Pancreas (tissue), 10 donors: Measurements from ENCODE around the gene DGCR8. TPM values are rescaled to one million over a fixed set of nuclear protein-coding genes. Genes with fewer than 3 reads are reported as not detected.

ENCODE experiments used
- ATAC-seq, 4 donors: fragments of 200-7000 bp; cut with Tn5 transposase; one replicate each; pipeline versions ENCODE4 v1.8.0 to v1.9.1; 2020; ENCODE audit warnings: mild to moderate bottlenecking in 4 of 4, moderate library complexity in 4 of 4
- DNase-seq, 6 donors: peaks; one replicate each; pipeline ENCODE4 v3.0.0-alpha.2; 2020
- FAIRE-seq: peaks from 2 replicates; lab custom pipeline; 2012; peaks lifted over from hg19 to GRCh38; lab: Jason Lieb, UNC
- H3K27ac ChIP-seq, 4 donors: fragments of 200-600 bp; sonication (generic); 1 replicate in 3 of 4; 2 replicates in 1 of 4; pipeline versions ENCODE4 v1.5.0 to v1.8.0; 2020
- H3K27me3 ChIP-seq, 4 donors: fragments of 200-600 bp; one replicate each; pipeline ENCODE4 v1.8.0; 2021
- H3K36me3 ChIP-seq, 3 donors: fragments of 200-600 bp; sonication (generic) in 1 of 3; one replicate each; pipeline versions ENCODE4 v1.5.0 to v1.8.0; 2020 to 2021
- H3K4me1 ChIP-seq, 3 donors: fragments of 200-600 bp; one replicate each; pipeline ENCODE4 v1.8.0; 2021
- H3K4me3 ChIP-seq, 4 donors: fragments of 200-600 bp; sonication (generic) in 2 of 4; one replicate each; pipeline versions ENCODE4 v1.5.0 to v1.8.0; 2020 to 2021
- H3K9me3 ChIP-seq, 4 donors: fragments of 200-600 bp; one replicate each; pipeline ENCODE4 v1.8.0; 2021
- CTCF ChIP-seq, 4 donors: fragments of 200-600 bp; sonication (generic) in 3 of 4; IDR thresholded peaks; one replicate each; pipeline versions ENCODE4 v1.5.0 to v1.8.0; 2021; ENCODE audit warnings: antibody characterized with exemption in 4 of 4
- WGBS, 2 donors: extraction: QIAGEN DNeasy Blood & Tissue Kit; methylation state at CpG; one replicate each; pipeline ENCODE4 v1.1.7; 2013; 5-methylcytosine and 5-hydroxymethylcytosine counted together
- intact Hi-C, 3 donors: fragments of 100-400 bp; cut with DNase I; formaldehyde crosslinking; loops; one replicate each; pipeline versions ENCODE4 v1.11.1 to v1.14.2; 2022
- polyA plus RNA-seq, 2 donors: library from polyadenylated mRNA; stranded (reverse); fragments of 200-250 nt; gene quantifications; one replicate each; pipeline ENCODE4 v1.2.3, GENCODE V29; 2013
- total RNA-seq, 6 donors: library from RNA; stranded (reverse); fragmentation: NEBNext Ultra II Directional in 4 of 6; extraction: Animal tissue kit (Norgen Biotek cat#: 25700) in 4 of 6; gene quantifications; one replicate each; pipeline versions ENCODE4 v1.2.1 to v1.2.4, GENCODE V29; 2021 to 2023
- donor health status: healthy with polysubstance abuse.
- donor health status: DM: no; HTN: no; CAD: no; lungs with moderate emphysema.
- donor health status: DM: no; HTN: no; CAD: no.
- donor health status: control.
- donor health status: control.
- donor health status: Bipolar disorder and iron deficiency.
- donor health status: DM: yes; HTN: yes; CAD: no.
- donor health status: DM: no; HTN: no; CAD: no.
- donor health status: DM: no; HTN: no; CAD: no.
- donor health status: DM: yes; HTN: yes; CAD: no.

The DGCR8 gene
- total and polyA plus RNA-seq, 8 donors: 14.9 to 31.9 (median 18.9) TPM

DNA sequence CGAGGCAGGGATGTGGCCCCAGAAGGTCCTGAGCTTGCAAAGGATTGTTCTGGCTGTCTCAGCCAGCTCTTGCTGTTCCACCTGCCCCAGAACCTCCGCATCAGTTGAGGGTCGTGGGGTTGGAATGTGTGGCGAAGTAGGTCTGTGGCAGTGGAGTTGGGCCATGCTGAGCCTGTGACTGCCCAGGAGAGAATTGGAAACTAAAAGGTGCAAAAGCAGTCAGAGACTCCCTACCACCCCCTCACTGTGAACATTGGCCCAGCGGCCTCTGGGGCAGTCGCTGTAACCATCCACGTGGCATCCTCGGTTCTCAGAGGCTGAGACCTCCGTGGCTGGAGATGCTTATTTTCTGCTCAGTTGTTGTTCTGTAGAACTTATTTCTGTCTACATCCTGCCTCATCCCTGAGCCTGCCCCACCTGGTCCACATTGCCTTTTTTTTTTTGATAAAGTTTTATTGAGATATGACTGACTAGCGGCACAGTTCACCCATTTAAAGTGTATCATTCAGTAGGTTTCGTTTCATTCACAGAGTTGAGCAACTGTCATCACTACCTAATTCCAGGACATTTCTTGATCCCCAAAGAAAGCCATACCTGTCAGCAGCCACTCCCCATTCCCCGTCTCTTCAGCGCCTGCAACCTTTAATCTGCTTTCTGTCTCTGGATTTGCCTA lies 22.3 kb upstream of the DGCR8 start:
- FAIRE-seq: no peak
- no peak for ATAC-seq
- Histone ChIP-seq H3K4me1 (no peaks in the 10 kb centered on the region), H3K36me3 (peaks cover 0 to 8% (median 0%) of the 10 kb centered on the region in 3 donors), H3K9me3 (no peaks in the 10 kb centered on the region), H3K27ac (no peak overlapping the region), H3K4me3 (no peak overlapping the region), H3K27me3 (no peaks in the 10 kb centered on the region)
- no peak for DNase-seq
- intact Hi-C loops: no loop called here
- whole genome bisulfite sequencing, 2 donors: 96 to 99% methylated on average over 13 of the region's 13 CpGs
- TF ChIP-seq CTCF (IDR thresholded peaks at IDR 0.05): no peak

- intact Hi-C loops: no loop called here
- Histone ChIP-seq H3K9me3 (no peaks in the 10 kb centered on the region), H3K27ac (no peak overlapping the region), H3K4me3 (no peak overlapping the region), H3K27me3 (no peaks in the 10 kb centered on the region), H3K36me3 (no peaks in the 10 kb centered on the region), H3K4me1 (no peaks in the 10 kb centered on the region)
- ATAC-seq: no peak
- DNase-seq: no peak
- TF ChIP-seq CTCF (IDR thresholded peaks at IDR 0.05): no peak
- 88 to 91% methylated on average over 10 of the region's 10 CpGs for WGBS, 2 donors
- no peak for FAIRE-seq
Observed at GRCh38 chr22:20058989-20059770, 20.9 kb upstream of the DGCR8 start.

DNA sequence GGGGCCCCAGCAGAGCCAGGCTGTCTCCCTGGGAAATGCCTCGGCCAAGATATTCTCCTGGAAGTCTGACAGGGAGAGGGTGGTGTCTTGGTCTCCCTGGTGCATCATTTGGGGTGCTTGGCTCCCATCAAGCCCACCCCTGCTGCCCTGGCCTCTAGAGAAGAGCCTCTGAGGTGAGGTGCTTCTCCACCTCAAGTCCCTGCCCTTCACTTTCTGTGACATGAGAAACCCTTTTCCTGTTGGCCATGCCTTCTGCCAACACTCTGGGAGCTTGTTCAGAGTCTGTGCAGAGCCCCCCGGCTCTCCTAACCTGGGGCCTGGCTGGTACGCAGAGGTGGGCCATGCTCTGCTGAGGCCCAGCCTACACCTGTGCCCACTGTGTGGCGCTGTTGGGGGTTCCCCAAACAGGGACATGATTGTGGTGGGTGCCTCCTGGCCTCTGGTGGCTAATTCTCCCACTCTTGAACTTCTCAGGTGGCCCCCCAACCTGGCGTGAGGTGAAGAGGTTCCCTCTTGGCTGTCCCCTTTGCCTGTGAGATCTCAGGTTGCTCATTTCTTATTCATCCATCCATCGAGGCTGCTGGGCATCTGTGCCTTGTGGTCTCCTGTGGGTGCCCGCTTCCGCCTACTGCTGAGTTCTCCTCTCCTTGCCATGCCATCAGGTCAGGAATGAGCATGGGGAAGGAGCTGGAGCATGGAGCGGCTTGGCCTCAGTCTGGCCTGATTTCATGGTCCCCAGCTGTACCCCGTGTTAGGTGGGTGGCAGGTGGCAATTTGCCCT lies 19.2 kb upstream of the DGCR8 start:
- no peak overlapping the region for H3K4me3 ChIP-seq
- 89% methylated on average over 10 of the region's 10 CpGs for WGBS, 2 donors
- FAIRE-seq: no peak
- no peaks in the 10 kb centered on the region for H3K36me3 ChIP-seq
- no peak for ATAC-seq
- H3K27ac ChIP-seq: no peak overlapping the region
- intact Hi-C loops: no loop called here
- DNase-seq: peak in 1 of 6 donors; percentile 61
- H3K4me1 ChIP-seq: no peaks in the 10 kb centered on the region
- H3K27me3 ChIP-seq: no peaks in the 10 kb centered on the region
- TF ChIP-seq CTCF (IDR thresholded peaks at IDR 0.05): no peak
- H3K9me3 ChIP-seq: no peaks in the 10 kb centered on the region

DNA sequence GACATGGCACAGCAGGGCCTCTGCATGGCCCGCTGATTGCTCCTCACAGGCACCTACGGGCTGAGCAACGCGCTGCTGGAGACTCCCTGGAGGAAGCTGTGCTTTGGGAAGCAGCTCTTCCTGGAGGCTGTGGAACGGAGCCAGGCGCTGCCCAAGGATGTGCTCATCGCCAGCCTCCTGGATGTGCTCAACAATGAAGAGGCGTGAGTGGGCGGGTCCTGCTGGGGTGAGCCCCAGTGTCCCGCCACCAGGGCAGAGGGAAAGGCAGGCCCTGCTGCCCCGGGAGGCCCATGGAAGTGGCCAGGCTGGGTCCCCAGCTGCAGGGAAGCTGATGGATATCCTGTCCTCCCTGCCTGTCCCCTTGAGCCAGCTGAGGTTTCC lies 18.6 kb upstream of the DGCR8 start:
- no peak overlapping the region for H3K4me3 ChIP-seq
- no peaks in the 10 kb centered on the region for H3K4me1 ChIP-seq
- no peaks in the 10 kb centered on the region for H3K27me3 ChIP-seq
- no peak for TF ChIP-seq CTCF (IDR thresholded peaks at IDR 0.05)
- H3K27ac ChIP-seq: no peak overlapping the region
- no peaks in the 10 kb centered on the region for H3K9me3 ChIP-seq
- FAIRE-seq (no peak), DNase-seq (no peak), ATAC-seq (no peak)
- intact Hi-C loops: no loop called here
- WGBS, 2 donors: 95% methylated on average over 11 of the region's 11 CpGs
- H3K36me3 ChIP-seq: no peaks in the 10 kb centered on the region
